Peyer's patch (tissue), 4 donors: ENCODE measurements around the gene AGAP1.

Experiments used
- CTCF ChIP-seq, 6 experiments: fragments of 450-650 bp in 4 of 6; fragments of 200-600 bp in 2 of 6; sonication (generic) in 1 of 6; IDR thresholded peaks; one replicate each; pipeline ENCODE4 v1.5.1; 2017 to 2019; ENCODE audit warnings: antibody characterized with exemption in 6 of 6, mild to moderate bottlenecking in 3 of 6, moderate library complexity in 1 of 6
- POLR2A ChIP-seq, 2 donors: fragments of 450-650 bp; IDR thresholded peaks; one replicate each; pipeline ENCODE4 v1.5.1; 2017; ENCODE audit warnings: antibody characterized with exemption in 2 of 2, mild to moderate bottlenecking in 2 of 2, moderate library complexity in 2 of 2

DNA sequence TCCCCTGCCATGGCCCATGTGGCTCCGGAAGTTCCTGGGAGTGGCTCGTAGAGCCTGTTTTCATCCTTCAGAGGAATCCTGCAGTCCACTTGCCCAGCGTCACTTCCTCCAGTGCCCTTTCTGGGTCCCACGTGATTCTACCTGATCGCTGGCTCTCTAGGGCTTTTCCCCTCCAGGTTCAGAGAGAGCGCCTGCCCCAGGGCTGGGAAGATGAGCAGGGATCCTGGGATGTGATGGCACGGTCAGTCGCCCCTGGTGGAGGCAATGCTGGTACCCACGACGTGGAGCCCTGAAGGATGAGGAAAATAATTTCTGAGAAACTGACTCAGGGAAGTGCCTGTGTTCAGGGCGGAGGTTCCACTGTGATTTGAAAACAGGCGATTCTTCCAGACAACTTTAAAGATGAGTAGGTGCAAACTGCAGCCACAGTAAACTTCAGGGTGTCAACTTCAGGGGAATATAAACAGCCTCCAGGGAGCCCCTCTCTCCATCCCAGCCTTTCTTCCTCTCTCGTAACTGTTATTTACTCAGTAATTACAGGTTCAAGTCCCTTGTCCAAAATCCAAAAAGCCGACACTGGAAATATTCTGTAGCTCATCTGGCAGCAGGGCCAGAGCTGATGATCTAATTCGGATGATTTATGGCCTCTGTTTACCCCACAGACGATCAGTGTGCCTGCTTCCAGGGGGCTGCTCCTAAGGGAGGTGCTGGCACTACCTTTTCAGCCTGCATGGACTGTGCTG lies 105.9 kb downstream of the AGAP1 start:
- no peak for TF ChIP-seq CTCF (IDR thresholded peaks at IDR 0.05)
- TF ChIP-seq POLR2A (IDR thresholded peaks at IDR 0.05), result no peak
